ENCODE results near the gene KCNH1.
A peak's percentile ranks its signal among the peaks of the same experiment; 100 is the strongest.

KCNH1 gene

GRCh38 chr1:210690236-210690635, 443.7 kb downstream of the KCNH1 start:
- H3K27me3 Mint-ChIP-seq: no peaks in the 10 kb centered on the region
- H3K4me1 Mint-ChIP-seq: peaks cover 12% of the 10 kb centered on the region
- H3K9me3 Mint-ChIP-seq: no peaks in the 10 kb centered on the region
- no peak overlapping the region for H3K4me3 Mint-ChIP-seq
- ATAC-seq: no peak
- no peaks in the 10 kb centered on the region for H3K36me3 Mint-ChIP-seq
- H3K27ac Mint-ChIP-seq: no peak overlapping the region

GRCh38 chr1:210689826-210690225, 444.1 kb downstream of the KCNH1 start:
- no peaks in the 10 kb centered on the region for H3K36me3 Mint-ChIP-seq
- no peaks in the 10 kb centered on the region for H3K27me3 Mint-ChIP-seq
- peaks cover 16% of the 10 kb centered on the region for H3K4me1 Mint-ChIP-seq
- ATAC-seq: no peak
- no peak overlapping the region for H3K27ac Mint-ChIP-seq
- no peak overlapping the region for H3K4me3 Mint-ChIP-seq
- H3K9me3 Mint-ChIP-seq: no peaks in the 10 kb centered on the region

GRCh38 chr1:210688512-210689234, 445.3 kb downstream of the KCNH1 start:
- Mint-ChIP-seq H3K9me3 (no peaks in the 10 kb centered on the region), H3K27ac (no peak overlapping the region), H3K4me1 (peaks cover 27% of the 10 kb centered on the region), H3K36me3 (peaks cover 9% of the 10 kb centered on the region), H3K4me3 (no peak overlapping the region), H3K27me3 (no peaks in the 10 kb centered on the region)
- ATAC-seq: no peak

- Mint-ChIP-seq H3K9me3 (no peaks in the 10 kb centered on the region), H3K27me3 (no peaks in the 10 kb centered on the region), H3K27ac (no peak overlapping the region), H3K4me1 (peaks cover 22% of the 10 kb centered on the region), H3K4me3 (no peak overlapping the region), H3K36me3 (peaks cover 15% of the 10 kb centered on the region)
- no peak for ATAC-seq
These were observed 446.2 kb downstream of the KCNH1 start for GRCh38 chr1:210687582-210688279.

GRCh38 chr1:210686841-210687240, 447.1 kb downstream of the KCNH1 start:
- H3K4me3 Mint-ChIP-seq: no peak overlapping the region
- no peaks in the 10 kb centered on the region for H3K9me3 Mint-ChIP-seq
- peaks cover 19% of the 10 kb centered on the region for H3K4me1 Mint-ChIP-seq
- H3K27ac Mint-ChIP-seq: no peak overlapping the region
- no peaks in the 10 kb centered on the region for H3K27me3 Mint-ChIP-seq
- peaks cover 15% of the 10 kb centered on the region for H3K36me3 Mint-ChIP-seq
- no peak for ATAC-seq

- ATAC-seq: no peak
- Mint-ChIP-seq H3K27ac (peak overlapping the region; percentile 81), H3K27me3 (no peaks in the 10 kb centered on the region), H3K4me3 (no peak overlapping the region), H3K4me1 (peaks cover 19% of the 10 kb centered on the region), H3K36me3 (peaks cover 17% of the 10 kb centered on the region), H3K9me3 (no peaks in the 10 kb centered on the region)
These were observed 448.7 kb downstream of the KCNH1 start for GRCh38 chr1:210685295-210685650.

GRCh38 chr1:210684466-210685294, 449.3 kb downstream of the KCNH1 start:
- Mint-ChIP-seq H3K27me3 (no peaks in the 10 kb centered on the region), H3K4me3 (no peak overlapping the region), H3K4me1 (peaks cover 19% of the 10 kb centered on the region), H3K27ac (peak overlapping the region; percentile 81), H3K9me3 (no peaks in the 10 kb centered on the region), H3K36me3 (peaks cover 22% of the 10 kb centered on the region)
- peak; percentile 90 for ATAC-seq

GRCh38 chr1:210683403-210684047, 450.4 kb downstream of the KCNH1 start:
- Mint-ChIP-seq H3K27ac (peak overlapping the region; percentile 81), H3K4me3 (no peak overlapping the region), H3K36me3 (peaks cover 28% of the 10 kb centered on the region), H3K4me1 (peaks cover 19% of the 10 kb centered on the region), H3K27me3 (no peaks in the 10 kb centered on the region), H3K9me3 (no peaks in the 10 kb centered on the region)
- no peak for ATAC-seq

- H3K36me3 Mint-ChIP-seq: peaks cover 35% of the 10 kb centered on the region
- H3K4me1 Mint-ChIP-seq: peaks cover 19% of the 10 kb centered on the region
- no peak overlapping the region for H3K4me3 Mint-ChIP-seq
- ATAC-seq: no peak
- no peaks in the 10 kb centered on the region for H3K27me3 Mint-ChIP-seq
- H3K9me3 Mint-ChIP-seq: no peaks in the 10 kb centered on the region
- no peak overlapping the region for H3K27ac Mint-ChIP-seq
These were observed 452.8 kb downstream of the KCNH1 start for GRCh38 chr1:210681158-210681557.

- Mint-ChIP-seq H3K36me3 (peaks cover 38% of the 10 kb centered on the region), H3K4me3 (no peak overlapping the region), H3K9me3 (no peaks in the 10 kb centered on the region), H3K27me3 (no peaks in the 10 kb centered on the region), H3K4me1 (no peaks in the 10 kb centered on the region), H3K27ac (no peak overlapping the region)
- ATAC-seq: no peak
These were observed 455.6 kb downstream of the KCNH1 start for GRCh38 chr1:210678306-210678705.

GRCh38 chr1:210677533-210677932, 456.4 kb downstream of the KCNH1 start:
- Mint-ChIP-seq H3K27ac (no peak overlapping the region), H3K9me3 (no peaks in the 10 kb centered on the region), H3K36me3 (peaks cover 35% of the 10 kb centered on the region), H3K27me3 (no peaks in the 10 kb centered on the region), H3K4me3 (no peak overlapping the region), H3K4me1 (no peaks in the 10 kb centered on the region)
- ATAC-seq: no peak

- no peak overlapping the region for H3K27ac Mint-ChIP-seq
- peaks cover 35% of the 10 kb centered on the region for H3K36me3 Mint-ChIP-seq
- ATAC-seq: no peak
- H3K27me3 Mint-ChIP-seq: no peaks in the 10 kb centered on the region
- no peak overlapping the region for H3K4me3 Mint-ChIP-seq
- H3K4me1 Mint-ChIP-seq: no peaks in the 10 kb centered on the region
- no peaks in the 10 kb centered on the region for H3K9me3 Mint-ChIP-seq
These were observed 457.4 kb downstream of the KCNH1 start for GRCh38 chr1:210676539-210676938.

- H3K27me3 Mint-ChIP-seq: no peaks in the 10 kb centered on the region
- H3K4me3 Mint-ChIP-seq: no peak overlapping the region
- no peak for ATAC-seq
These were observed 459.8 kb downstream of the KCNH1 start for GRCh38 chr1:210674151-210674550.

GRCh38 chr1:210669951-210670350, 464.0 kb downstream of the KCNH1 start:
- no peaks in the 10 kb centered on the region for H3K27me3 Mint-ChIP-seq
- H3K4me3 Mint-ChIP-seq: no peak overlapping the region
- ATAC-seq: no peak
- peaks cover 6% of the 10 kb centered on the region for H3K9me3 Mint-ChIP-seq
- H3K27ac Mint-ChIP-seq: no peak overlapping the region
- no peaks in the 10 kb centered on the region for H3K4me1 Mint-ChIP-seq
- peaks cover 19% of the 10 kb centered on the region for H3K36me3 Mint-ChIP-seq

More at GRCh38 chr1:210674151-210674550, 459.8 kb downstream of the KCNH1 start:
- peaks cover 2% of the 10 kb centered on the region for H3K9me3 Mint-ChIP-seq
- H3K27ac Mint-ChIP-seq: no peak overlapping the region
- peaks cover 34% of the 10 kb centered on the region for H3K36me3 Mint-ChIP-seq
- no peaks in the 10 kb centered on the region for H3K4me1 Mint-ChIP-seq
